Inferior parietal cortex (tissue), 1 donor: ENCODE data around the gene CXCR5.

Experiments used
- DNase-seq: peaks from one replicate; pipeline ENCODE4 v3.0.0-alpha.2; 2016; ENCODE audit errors: extremely low spot score

CXCR5 gene

GRCh38 chr11:118898400-118899295 lies 15.0 kb downstream of the CXCR5 start:
- DNase-seq, result no peak

GRCh38 chr11:118899296-118899688 lies 15.6 kb downstream of the CXCR5 start:
- DNase-seq, result no peak

- DNase-seq, result no peak
Observed at GRCh38 chr11:118899706-118900360, 16.1 kb downstream of the CXCR5 start.

GRCh38 chr11:118900535-118901384 lies 17.1 kb downstream of the CXCR5 start:
- DNase-seq, result no peak

- no peak for DNase-seq
Observed at GRCh38 chr11:118901494-118902335, 18.0 kb downstream of the CXCR5 start.

GRCh38 chr11:118902336-118903203 lies 18.9 kb downstream of the CXCR5 start:
- no peak for DNase-seq

GRCh38 chr11:118903204-118904015 lies 19.7 kb downstream of the CXCR5 start:
- no peak for DNase-seq

- DNase-seq, result peak; percentile 96
Observed at GRCh38 chr11:118907051-118908042, 23.7 kb downstream of the CXCR5 start.

- no peak for DNase-seq
Observed at GRCh38 chr11:118908264-118908663, 24.6 kb downstream of the CXCR5 start.

- DNase-seq, result no peak
Observed at GRCh38 chr11:118908901-118909618, 25.4 kb downstream of the CXCR5 start.

GRCh38 chr11:118909619-118910308 lies 26.1 kb downstream of the CXCR5 start:
- DNase-seq, result no peak

- DNase-seq, result no peak
Observed at GRCh38 chr11:118910309-118911112, 26.8 kb downstream of the CXCR5 start.

GRCh38 chr11:118911113-118911879 lies 27.6 kb downstream of the CXCR5 start:
- DNase-seq, result no peak

- no peak for DNase-seq
Observed at GRCh38 chr11:118911880-118912741, 28.4 kb downstream of the CXCR5 start.
